WTC11 (cell line): ENCODE measurements around the gene ADAT3. TPM values are rescaled to one million over a fixed set of nuclear protein-coding genes. Genes with fewer than 3 reads are reported as not detected.

Source experiments
- ATAC-seq: fragments of 200-7000 bp; cut with Tn5 transposase; 2 replicates; pipeline ENCODE4 v1.10.0; 2021; ENCODE audit warnings: mild to moderate bottlenecking, moderate library complexity
- CTCF ChIA-PET: fragments of 300-600 bp; sonication (Branson Sonifier 250); formaldehyde crosslinking; loops from one replicate; lab custom pipeline; 2021; ENCODE audit warnings: antibody characterized with exemption; lab: Charles Lee
- POLR2A ChIA-PET: fragments of 350-600 bp; sonication (Branson Sonifier 250); formaldehyde crosslinking; loops from one replicate; lab custom pipeline; 2021; ENCODE audit warnings: antibody characterized with exemption; lab: Charles Lee
- DNase-seq: peaks from one replicate; pipeline ENCODE4 v3.0.0; 2021; ENCODE audit warnings: low spot score
- H3K27ac Mint-ChIP-seq: 2 replicates; pipeline ENCODE4 v1.8.0; 2021; ENCODE audit warnings: mixed read lengths
- H3K27me3 Mint-ChIP-seq: 2 replicates; pipeline ENCODE4 v1.8.0; 2021; ENCODE audit warnings: low read depth, mild to moderate bottlenecking, moderate library complexity, mixed read lengths
- H3K36me3 Mint-ChIP-seq: 2 replicates; pipeline ENCODE4 v1.8.0; 2021; ENCODE audit warnings: mixed read lengths
- H3K4me1 Mint-ChIP-seq: 2 replicates; pipeline ENCODE4 v1.8.0; 2022; ENCODE audit warnings: mixed read lengths
- H3K4me3 Mint-ChIP-seq: 2 replicates; pipeline ENCODE4 v1.8.0; 2021; ENCODE audit warnings: mild to moderate bottlenecking, moderate library complexity, mixed read lengths
- H3K9me3 Mint-ChIP-seq: 2 replicates; pipeline ENCODE4 v1.8.0; 2021; ENCODE audit warnings: mixed read lengths
- ATF1 ChIP-seq: sonication (generic); formaldehyde crosslinking; IDR thresholded peaks from 2 replicates; pipeline ENCODE4 v1.8.1; 2023; ENCODE audit warnings: mild to moderate bottlenecking, moderate library complexity, missing genetic modification reagents
- ESRRA ChIP-seq: sonication (generic); formaldehyde crosslinking; IDR thresholded peaks from 2 replicates; pipeline ENCODE4 v1.8.1; 2022; ENCODE audit warnings: mild to moderate bottlenecking, missing genetic modification reagents, borderline replicate concordance
- ETV6 ChIP-seq: sonication (generic); formaldehyde crosslinking; IDR thresholded peaks from 2 replicates; pipeline ENCODE4 v1.8.1; 2022; ENCODE audit warnings: mild to moderate bottlenecking, missing genetic modification reagents
- IRF1 ChIP-seq: sonication (generic); formaldehyde crosslinking; IDR thresholded peaks from 2 replicates; pipeline ENCODE4 v1.8.0; 2023; ENCODE audit warnings: missing genetic modification reagents
- KAT7 ChIP-seq: sonication (generic); formaldehyde crosslinking; IDR thresholded peaks from 2 replicates; pipeline ENCODE4 v1.8.1; 2023; ENCODE audit warnings: missing genetic modification reagents, mild to moderate bottlenecking, borderline replicate concordance
- MYBL2 ChIP-seq: sonication (generic); formaldehyde crosslinking; IDR thresholded peaks from 2 replicates; pipeline ENCODE4 v1.8.1; 2023; ENCODE audit warnings: mild to moderate bottlenecking, moderate library complexity, missing genetic modification reagents
- NFATC4 ChIP-seq: fragments of 250-450 bp; sonication (Bioruptor Pico); IDR thresholded peaks from 2 replicates; pipeline ENCODE4 v1.9.0; 2021; ENCODE audit warnings: mild to moderate bottlenecking
- NR1H2 ChIP-seq: sonication (generic); formaldehyde crosslinking; IDR thresholded peaks from 2 replicates; pipeline ENCODE4 v1.9.0; 2021; ENCODE audit warnings: mild to moderate bottlenecking, moderate library complexity, missing genetic modification reagents
- SMAD3 ChIP-seq: sonication (generic); formaldehyde crosslinking; IDR thresholded peaks from 2 replicates; pipeline ENCODE4 v1.8.0; 2022; ENCODE audit warnings: missing genetic modification reagents, mild to moderate bottlenecking, borderline replicate concordance
- SOX15 ChIP-seq: fragments of 250-450 bp; sonication (Bioruptor Pico); IDR thresholded peaks from 2 replicates; pipeline ENCODE4 v1.9.0; 2021; ENCODE audit warnings: mild to moderate bottlenecking
- SP1 ChIP-seq: sonication (generic); formaldehyde crosslinking; conservative IDR thresholded peaks from 2 replicates; pipeline ENCODE4 v1.8.1; 2022; ENCODE audit warnings: missing genetic modification reagents
- TCF7 ChIP-seq: sonication (generic); formaldehyde crosslinking; IDR thresholded peaks from 2 replicates; pipeline ENCODE4 v1.8.0; 2022; ENCODE audit warnings: mild to moderate bottlenecking, low read depth, missing genetic modification reagents, moderate library complexity
- TEAD4 ChIP-seq: sonication (generic); formaldehyde crosslinking; IDR thresholded peaks from 2 replicates; pipeline ENCODE4 v1.8.0; 2022; ENCODE audit warnings: mild to moderate bottlenecking, missing genetic modification reagents
- TP53 ChIP-seq: sonication (generic); formaldehyde crosslinking; IDR thresholded peaks from 2 replicates; pipeline ENCODE4 v1.8.1; 2023; ENCODE audit warnings: mild to moderate bottlenecking, missing genetic modification reagents
- ZNF512 ChIP-seq: sonication (generic); formaldehyde crosslinking; IDR thresholded peaks from 2 replicates; pipeline ENCODE4 v1.8.1; 2022; ENCODE audit warnings: missing genetic modification reagents, borderline replicate concordance
- total RNA-seq: library from RNA; stranded (reverse); gene quantifications from 3 replicates; pipeline ENCODE4 v1.2.3, GENCODE V29; 2021
- TF ChIP-seq, protein P1 (sequence below): sonication (generic); formaldehyde crosslinking; IDR thresholded peaks from 2 replicates; pipeline ENCODE4 v1.8.0; 2023; ENCODE audit warnings: missing genetic modification reagents, mild to moderate bottlenecking, borderline replicate concordance
- TF ChIP-seq, protein P2 (sequence below): sonication (generic); formaldehyde crosslinking; IDR thresholded peaks from 2 replicates; pipeline ENCODE4 v1.8.0; 2022; ENCODE audit warnings: mild to moderate bottlenecking, missing genetic modification reagents
- TF ChIP-seq, protein P3 (sequence below): sonication (generic); formaldehyde crosslinking; IDR thresholded peaks from 2 replicates; pipeline ENCODE4 v1.8.0; 2022; ENCODE audit warnings: mild to moderate bottlenecking, missing genetic modification reagents
- TF ChIP-seq, protein P4 (sequence below): fragments of 250-450 bp; sonication (Bioruptor Pico); IDR thresholded peaks from 2 replicates; pipeline ENCODE4 v1.9.0; 2021; ENCODE audit warnings: mild to moderate bottlenecking
- TF ChIP-seq, protein P5 (sequence below): sonication (generic); formaldehyde crosslinking; IDR thresholded peaks from 2 replicates; pipeline ENCODE4 v1.8.1; 2022; ENCODE audit warnings: mild to moderate bottlenecking, moderate library complexity, missing genetic modification reagents

The ADAT3 gene
- total RNA-seq, 1 experiment from 2014 or later = 20.3 TPM

- Mint-ChIP-seq H3K27ac (no peak overlapping the region), H3K27me3 (no peaks in the 10 kb centered on the region), H3K4me1 (peaks cover 17% of the 10 kb centered on the region), H3K4me3 (no peak overlapping the region), H3K36me3 (no peaks in the 10 kb centered on the region), H3K9me3 (no peaks in the 10 kb centered on the region)
- no peak for DNase-seq
- no peak for ATAC-seq
- CTCF ChIA-PET = no interaction called here
- POLR2A ChIA-PET = interaction anchor here (0.8 kb wide), 1 partner anchor 68 kb away, joined by 3 read pairs; no protein-coding TSS in a partner anchor
- TF ChIP-seq TCF7 = no peak
- no peak for TF ChIP-seq TEAD4 (CRISPR knock-in tag)
- TF ChIP-seq TP53 (CRISPR knock-in tag) = no peak
- TF ChIP-seq, protein P1, sequence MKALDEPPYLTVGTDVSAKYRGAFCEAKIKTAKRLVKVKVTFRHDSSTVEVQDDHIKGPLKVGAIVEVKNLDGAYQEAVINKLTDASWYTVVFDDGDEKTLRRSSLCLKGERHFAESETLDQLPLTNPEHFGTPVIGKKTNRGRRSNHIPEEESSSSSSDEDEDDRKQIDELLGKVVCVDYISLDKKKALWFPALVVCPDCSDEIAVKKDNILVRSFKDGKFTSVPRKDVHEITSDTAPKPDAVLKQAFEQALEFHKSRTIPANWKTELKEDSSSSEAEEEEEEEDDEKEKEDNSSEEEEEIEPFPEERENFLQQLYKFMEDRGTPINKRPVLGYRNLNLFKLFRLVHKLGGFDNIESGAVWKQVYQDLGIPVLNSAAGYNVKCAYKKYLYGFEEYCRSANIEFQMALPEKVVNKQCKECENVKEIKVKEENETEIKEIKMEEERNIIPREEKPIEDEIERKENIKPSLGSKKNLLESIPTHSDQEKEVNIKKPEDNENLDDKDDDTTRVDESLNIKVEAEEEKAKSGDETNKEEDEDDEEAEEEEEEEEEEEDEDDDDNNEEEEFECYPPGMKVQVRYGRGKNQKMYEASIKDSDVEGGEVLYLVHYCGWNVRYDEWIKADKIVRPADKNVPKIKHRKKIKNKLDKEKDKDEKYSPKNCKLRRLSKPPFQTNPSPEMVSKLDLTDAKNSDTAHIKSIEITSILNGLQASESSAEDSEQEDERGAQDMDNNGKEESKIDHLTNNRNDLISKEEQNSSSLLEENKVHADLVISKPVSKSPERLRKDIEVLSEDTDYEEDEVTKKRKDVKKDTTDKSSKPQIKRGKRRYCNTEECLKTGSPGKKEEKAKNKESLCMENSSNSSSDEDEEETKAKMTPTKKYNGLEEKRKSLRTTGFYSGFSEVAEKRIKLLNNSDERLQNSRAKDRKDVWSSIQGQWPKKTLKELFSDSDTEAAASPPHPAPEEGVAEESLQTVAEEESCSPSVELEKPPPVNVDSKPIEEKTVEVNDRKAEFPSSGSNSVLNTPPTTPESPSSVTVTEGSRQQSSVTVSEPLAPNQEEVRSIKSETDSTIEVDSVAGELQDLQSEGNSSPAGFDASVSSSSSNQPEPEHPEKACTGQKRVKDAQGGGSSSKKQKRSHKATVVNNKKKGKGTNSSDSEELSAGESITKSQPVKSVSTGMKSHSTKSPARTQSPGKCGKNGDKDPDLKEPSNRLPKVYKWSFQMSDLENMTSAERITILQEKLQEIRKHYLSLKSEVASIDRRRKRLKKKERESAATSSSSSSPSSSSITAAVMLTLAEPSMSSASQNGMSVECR (CRISPR knock-in tag) = no peak
- no peak for TF ChIP-seq NFATC4 (CRISPR knock-in tag)
Observed at GRCh38 chr19:1906985-1907562, 1.9 kb downstream of the ADAT3 start.

GRCh38 chr19:1907563-1908363 lies 2.6 kb downstream of the ADAT3 start:
- no peaks in the 10 kb centered on the region for H3K27me3 Mint-ChIP-seq
- H3K4me1 Mint-ChIP-seq = peaks cover 17% of the 10 kb centered on the region
- no peak for DNase-seq
- no peak for ATAC-seq
- ChIA-PET CTCF (interaction anchor here (0.9 kb wide), 1 partner anchor 10 kb away, joined by 3 read pairs; no protein-coding TSS in a partner anchor), POLR2A (no interaction called here)
- H3K9me3 Mint-ChIP-seq = no peaks in the 10 kb centered on the region
- no peak overlapping the region for H3K4me3 Mint-ChIP-seq
- TF ChIP-seq, protein P2, sequence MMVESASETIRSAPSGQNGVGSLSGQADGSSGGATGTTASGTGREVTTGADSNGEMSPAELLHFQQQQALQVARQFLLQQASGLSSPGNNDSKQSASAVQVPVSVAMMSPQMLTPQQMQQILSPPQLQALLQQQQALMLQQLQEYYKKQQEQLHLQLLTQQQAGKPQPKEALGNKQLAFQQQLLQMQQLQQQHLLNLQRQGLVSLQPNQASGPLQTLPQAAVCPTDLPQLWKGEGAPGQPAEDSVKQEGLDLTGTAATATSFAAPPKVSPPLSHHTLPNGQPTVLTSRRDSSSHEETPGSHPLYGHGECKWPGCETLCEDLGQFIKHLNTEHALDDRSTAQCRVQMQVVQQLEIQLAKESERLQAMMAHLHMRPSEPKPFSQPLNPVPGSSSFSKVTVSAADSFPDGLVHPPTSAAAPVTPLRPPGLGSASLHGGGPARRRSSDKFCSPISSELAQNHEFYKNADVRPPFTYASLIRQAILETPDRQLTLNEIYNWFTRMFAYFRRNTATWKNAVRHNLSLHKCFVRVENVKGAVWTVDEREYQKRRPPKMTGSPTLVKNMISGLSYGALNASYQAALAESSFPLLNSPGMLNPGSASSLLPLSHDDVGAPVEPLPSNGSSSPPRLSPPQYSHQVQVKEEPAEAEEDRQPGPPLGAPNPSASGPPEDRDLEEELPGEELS (CRISPR knock-in tag) = no peak
- TF ChIP-seq ETV6 (CRISPR knock-in tag) = no peak
- TF ChIP-seq ZNF512 (CRISPR knock-in tag) = no peak
- TF ChIP-seq SOX15 (CRISPR knock-in tag) = no peak
- TF ChIP-seq, protein P3, sequence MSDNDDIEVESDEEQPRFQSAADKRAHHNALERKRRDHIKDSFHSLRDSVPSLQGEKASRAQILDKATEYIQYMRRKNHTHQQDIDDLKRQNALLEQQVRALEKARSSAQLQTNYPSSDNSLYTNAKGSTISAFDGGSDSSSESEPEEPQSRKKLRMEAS = no peak
- TF ChIP-seq, protein P4, sequence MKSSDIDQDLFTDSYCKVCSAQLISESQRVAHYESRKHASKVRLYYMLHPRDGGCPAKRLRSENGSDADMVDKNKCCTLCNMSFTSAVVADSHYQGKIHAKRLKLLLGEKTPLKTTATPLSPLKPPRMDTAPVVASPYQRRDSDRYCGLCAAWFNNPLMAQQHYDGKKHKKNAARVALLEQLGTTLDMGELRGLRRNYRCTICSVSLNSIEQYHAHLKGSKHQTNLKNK (CRISPR knock-in tag) = no peak
- TF ChIP-seq KAT7 (CRISPR knock-in tag) = no peak
- no peak for TF ChIP-seq NR1H2
- no peak for TF ChIP-seq SMAD3 (CRISPR knock-in tag)
- TF ChIP-seq ESRRA (CRISPR knock-in tag) = no peak
- TF ChIP-seq, protein P5, sequence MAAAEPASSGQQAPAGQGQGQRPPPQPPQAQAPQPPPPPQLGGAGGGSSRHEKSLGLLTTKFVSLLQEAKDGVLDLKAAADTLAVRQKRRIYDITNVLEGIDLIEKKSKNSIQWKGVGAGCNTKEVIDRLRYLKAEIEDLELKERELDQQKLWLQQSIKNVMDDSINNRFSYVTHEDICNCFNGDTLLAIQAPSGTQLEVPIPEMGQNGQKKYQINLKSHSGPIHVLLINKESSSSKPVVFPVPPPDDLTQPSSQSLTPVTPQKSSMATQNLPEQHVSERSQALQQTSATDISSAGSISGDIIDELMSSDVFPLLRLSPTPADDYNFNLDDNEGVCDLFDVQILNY = no peak
- no peak for TF ChIP-seq ATF1 (CRISPR knock-in tag)
- TF ChIP-seq SP1 = no peak
- TF ChIP-seq MYBL2 (CRISPR knock-in tag) = no peak
- TF ChIP-seq IRF1 (CRISPR knock-in tag) = no peak
- no peaks in the 10 kb centered on the region for H3K36me3 Mint-ChIP-seq
- no peak overlapping the region for H3K27ac Mint-ChIP-seq
